Measurements from ENCODE around the gene AKAP1.
"Not testable (repeated sequence)": the region's sequence is repeated elsewhere in the genome, so short reads cannot be mapped to it uniquely, and the experiment has no call there.

The AKAP1 gene

GRCh38 chr17:57099165-57099564, 14.1 kb downstream of the AKAP1 start:
- Histone ChIP-seq H3K18ac (ENCODE audit: low read length) (no peak overlapping the region), H4K8ac (ENCODE audit: low read depth, low read length) (no peak overlapping the region), H4K12ac (ENCODE audit: low read depth, low read length) (no peak overlapping the region), H3K36me3 (ENCODE audit: control insufficient read depth in 1 of 2, insufficient read depth in 2 of 2, low read length in 2 of 2) (no peaks in the 10 kb centered on the region), H3K9me3 (ENCODE audit: insufficient read depth, low read depth, low read length) (no peaks in the 10 kb centered on the region), H4K91ac (ENCODE audit: low read depth, low read length) (no peak overlapping the region), H3K79me1 (ENCODE audit: low read length) (no peaks in the 10 kb centered on the region), H2AFZ (ENCODE audit: insufficient read depth, low read length, poor library complexity) (no peak overlapping the region), H3K79me2 (ENCODE audit: control insufficient read depth, insufficient read depth, low read length, poor library complexity) (peaks cover 2% of the 10 kb centered on the region), H3K27ac (ENCODE audit: low read depth, low read length) (no peak overlapping the region), H3K4ac (ENCODE audit: low read depth, low read length) (no peak overlapping the region), H2AK5ac (ENCODE audit: low read length) (no peak overlapping the region), H2BK5ac (ENCODE audit: low read depth, low read length, poor library complexity) (no peak overlapping the region), H3K4me2 (ENCODE audit: low read length) (no peak overlapping the region), H3K4me3 (ENCODE audit: low read depth, low read length) (no peak overlapping the region), H3K4me1 (ENCODE audit: control insufficient read depth in 1 of 2, insufficient read depth in 2 of 2, low read length in 2 of 2) (no peaks in the 10 kb centered on the region), H3K14ac (ENCODE audit: low read length) (no peak overlapping the region), H2BK12ac (ENCODE audit: low read length) (no peak overlapping the region), H3K9ac (ENCODE audit: low read length) (no peak overlapping the region), H3K23ac (ENCODE audit: low read length) (no peak overlapping the region), H3K27me3 (ENCODE audit: insufficient read depth, low read length) (no peaks in the 10 kb centered on the region), H2BK120ac (ENCODE audit: insufficient read depth, low read length, poor library complexity) (no peak overlapping the region)
- no CpG with 5 or more reads among the region's 3 CpGs for WGBS (ENCODE audit: extremely low coverage, insufficient coverage, insufficient read length)
- no peak for DNase-seq

- Histone ChIP-seq H3K9ac (ENCODE audit: low read length) (no peak overlapping the region), H2AK5ac (ENCODE audit: low read length) (no peak overlapping the region), H2AFZ (ENCODE audit: insufficient read depth, low read length, poor library complexity) (no peak overlapping the region), H3K79me1 (ENCODE audit: low read length) (no peaks in the 10 kb centered on the region), H3K18ac (ENCODE audit: low read length) (no peak overlapping the region), H3K14ac (ENCODE audit: low read length) (no peak overlapping the region), H4K91ac (ENCODE audit: low read depth, low read length) (no peak overlapping the region), H3K27me3 (ENCODE audit: insufficient read depth, low read length) (no peaks in the 10 kb centered on the region), H3K9me3 (ENCODE audit: insufficient read depth, low read depth, low read length) (no peaks in the 10 kb centered on the region), H4K12ac (ENCODE audit: low read depth, low read length) (no peak overlapping the region), H3K4me1 (ENCODE audit: control insufficient read depth in 1 of 2, insufficient read depth in 2 of 2, low read length in 2 of 2) (peaks cover 0 to under 1% of the 10 kb centered on the region in 2 experiments), H3K4me3 (ENCODE audit: low read depth, low read length) (no peak overlapping the region), H2BK12ac (ENCODE audit: low read length) (no peak overlapping the region), H3K4me2 (ENCODE audit: low read length) (no peak overlapping the region), H3K79me2 (ENCODE audit: control insufficient read depth, insufficient read depth, low read length, poor library complexity) (no peaks in the 10 kb centered on the region), H2BK5ac (ENCODE audit: low read depth, low read length, poor library complexity) (no peak overlapping the region), H3K4ac (ENCODE audit: low read depth, low read length) (no peak overlapping the region), H4K8ac (ENCODE audit: low read depth, low read length) (no peak overlapping the region), H3K27ac (ENCODE audit: low read depth, low read length) (no peak overlapping the region), H3K23ac (ENCODE audit: low read length) (no peak overlapping the region), H2BK120ac (ENCODE audit: insufficient read depth, low read length, poor library complexity) (no peak overlapping the region), H3K36me3 (ENCODE audit: control insufficient read depth in 1 of 2, insufficient read depth in 2 of 2, low read length in 2 of 2) (peaks cover 2 to 4% of the 10 kb centered on the region in 2 experiments)
- no CpG with 5 or more reads among the region's 4 CpGs for WGBS (ENCODE audit: extremely low coverage, insufficient coverage, insufficient read length)
- no peak for DNase-seq
Observed at GRCh38 chr17:57102122-57102521, 17.1 kb downstream of the AKAP1 start.

GRCh38 chr17:57102660-57103059, 17.6 kb downstream of the AKAP1 start:
- no CpG with 5 or more reads among the region's 12 CpGs for WGBS (ENCODE audit: extremely low coverage, insufficient coverage, insufficient read length)
- H3K9me3 ChIP-seq (ENCODE audit: insufficient read depth, low read depth, low read length); H3K36me3 ChIP-seq (ENCODE audit: control insufficient read depth in 1 of 2, insufficient read depth in 2 of 2, low read length in 2 of 2); H3K79me2 ChIP-seq (ENCODE audit: control insufficient read depth, insufficient read depth, low read length, poor library complexity); H2BK12ac ChIP-seq (ENCODE audit: low read length); H3K23ac ChIP-seq (ENCODE audit: low read length); H4K91ac ChIP-seq (ENCODE audit: low read depth, low read length); H2AK5ac ChIP-seq (ENCODE audit: low read length); DNase-seq; H2BK120ac ChIP-seq (ENCODE audit: insufficient read depth, low read length, poor library complexity); H3K18ac ChIP-seq (ENCODE audit: low read length); H3K14ac ChIP-seq (ENCODE audit: low read length); H2AFZ ChIP-seq (ENCODE audit: insufficient read depth, low read length, poor library complexity); H4K8ac ChIP-seq (ENCODE audit: low read depth, low read length); H3K27me3 ChIP-seq (ENCODE audit: insufficient read depth, low read length); H3K4me1 ChIP-seq (ENCODE audit: control insufficient read depth in 1 of 2, insufficient read depth in 2 of 2, low read length in 2 of 2); H4K12ac ChIP-seq (ENCODE audit: low read depth, low read length); H3K4me2 ChIP-seq (ENCODE audit: low read length); H3K4me3 ChIP-seq (ENCODE audit: low read depth, low read length); H3K4ac ChIP-seq (ENCODE audit: low read depth, low read length); H3K79me1 ChIP-seq (ENCODE audit: low read length); H2BK5ac ChIP-seq (ENCODE audit: low read depth, low read length, poor library complexity); H3K27ac ChIP-seq (ENCODE audit: low read depth, low read length); H3K9ac ChIP-seq (ENCODE audit: low read length): not testable (repeated sequence)

GRCh38 chr17:57104461-57105175, 19.6 kb downstream of the AKAP1 start:
- Histone ChIP-seq H2AK5ac (ENCODE audit: low read length) (no peak overlapping the region), H3K27me3 (ENCODE audit: insufficient read depth, low read length) (no peaks in the 10 kb centered on the region), H3K4me3 (ENCODE audit: low read depth, low read length) (no peak overlapping the region), H4K91ac (ENCODE audit: low read depth, low read length) (no peak overlapping the region), H3K14ac (ENCODE audit: low read length) (no peak overlapping the region), H4K8ac (ENCODE audit: low read depth, low read length) (no peak overlapping the region), H3K23ac (ENCODE audit: low read length) (no peak overlapping the region), H2AFZ (ENCODE audit: insufficient read depth, low read length, poor library complexity) (no peak overlapping the region), H3K4me2 (ENCODE audit: low read length) (no peak overlapping the region), H3K9ac (ENCODE audit: low read length) (no peak overlapping the region), H3K9me3 (ENCODE audit: insufficient read depth, low read depth, low read length) (no peaks in the 10 kb centered on the region), H3K79me1 (ENCODE audit: low read length) (no peaks in the 10 kb centered on the region), H3K18ac (ENCODE audit: low read length) (no peak overlapping the region), H3K27ac (ENCODE audit: low read depth, low read length) (no peak overlapping the region), H2BK12ac (ENCODE audit: low read length) (no peak overlapping the region), H2BK120ac (ENCODE audit: insufficient read depth, low read length, poor library complexity) (no peak overlapping the region), H3K4ac (ENCODE audit: low read depth, low read length) (no peak overlapping the region), H3K36me3 (ENCODE audit: control insufficient read depth in 1 of 2, insufficient read depth in 2 of 2, low read length in 2 of 2) (peaks cover 2 to 5% of the 10 kb centered on the region in 2 experiments), H2BK5ac (ENCODE audit: low read depth, low read length, poor library complexity) (no peak overlapping the region), H3K4me1 (ENCODE audit: control insufficient read depth in 1 of 2, insufficient read depth in 2 of 2, low read length in 2 of 2) (peaks cover 0 to 7% of the 10 kb centered on the region in 2 experiments), H3K79me2 (ENCODE audit: control insufficient read depth, insufficient read depth, low read length, poor library complexity) (no peaks in the 10 kb centered on the region), H4K12ac (ENCODE audit: low read depth, low read length) (no peak overlapping the region)
- no peak for DNase-seq
- WGBS (ENCODE audit: extremely low coverage, insufficient coverage, insufficient read length) = no CpG with 5 or more reads among the region's 7 CpGs

Measured in trophoblast cell (in vitro differentiated cells and primary cell).